NCI-H524 treated with DMSO at 0.1 percent for 48 hours (cell line): ENCODE data around the gene CDK9.
"Not testable (repeated sequence)": the region's sequence is repeated elsewhere in the genome, so short reads cannot be mapped to it uniquely, and the experiment has no call there.

Experiments
- DNase-seq: peaks from one replicate; lab custom pipeline; 2025; lab: John Stamatoyannopoulos, UW

CDK9 gene

DNA sequence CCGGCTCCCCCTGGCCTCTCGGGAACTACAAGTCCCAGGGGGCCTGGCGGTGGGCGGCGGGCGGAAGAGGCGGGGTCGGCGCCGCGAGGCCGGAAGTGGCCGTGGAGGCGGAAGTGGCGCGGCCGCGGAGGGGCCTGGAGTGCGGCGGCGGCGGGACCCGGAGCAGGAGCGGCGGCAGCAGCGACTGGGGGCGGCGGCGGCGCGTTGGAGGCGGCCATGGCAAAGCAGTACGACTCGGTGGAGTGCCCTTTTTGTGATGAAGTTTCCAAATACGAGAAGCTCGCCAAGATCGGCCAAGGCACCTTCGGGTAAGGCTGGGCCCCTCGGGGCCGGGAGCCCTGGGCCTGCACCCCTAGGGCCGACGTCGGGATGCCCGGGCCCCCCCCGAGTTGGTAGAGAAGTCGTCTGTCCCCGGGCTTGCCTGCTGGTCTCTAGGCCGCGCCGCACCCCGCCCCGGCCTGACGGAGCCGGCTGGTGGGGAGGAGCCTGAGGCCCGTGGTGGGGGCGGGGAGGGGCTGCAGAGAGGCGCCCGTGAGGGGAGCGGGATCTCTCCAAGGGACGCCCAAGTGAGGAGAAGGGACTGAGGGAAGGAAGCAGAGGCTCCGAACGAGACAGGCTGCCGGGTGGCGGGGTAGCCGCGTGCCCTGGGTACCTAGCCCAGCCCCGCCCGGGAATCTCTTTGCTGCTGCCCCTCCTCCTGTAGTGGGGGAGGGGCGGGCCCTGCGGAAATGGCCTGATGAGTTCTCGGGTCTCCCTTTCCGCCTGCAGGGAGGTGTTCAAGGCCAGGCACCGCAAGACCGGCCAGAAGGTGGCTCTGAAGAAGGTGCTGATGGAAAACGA, at the start of gene CDK9:
Gene CDK9 (plus strand): TSS at position 102 of the 840 bp plus-strand sequence. CDS start 115 bp downstream, at position 217.
- DNase-seq: peak; percentile 34

DNA sequence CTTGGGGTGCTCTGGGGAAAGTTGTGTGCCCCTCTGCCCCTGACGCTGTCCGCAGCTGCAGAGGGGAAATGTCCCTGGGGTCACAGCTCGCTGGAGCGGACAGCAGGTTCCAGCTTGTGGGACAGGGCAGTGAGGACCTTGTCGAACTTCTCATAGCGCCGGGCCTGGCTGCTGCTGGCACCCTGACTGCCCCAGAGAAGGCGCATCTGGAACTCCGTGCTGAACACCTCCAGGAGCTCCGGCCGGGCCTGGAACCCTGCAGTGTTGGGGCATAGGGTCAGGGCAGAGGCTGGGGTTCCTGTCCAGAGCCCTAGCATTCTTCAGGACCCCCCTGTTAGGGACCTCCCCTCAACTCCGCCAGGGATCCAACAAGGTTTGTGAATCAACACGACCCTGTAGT, 47.2 kb upstream of the CDK9 start:
- DNase-seq: no peak

DNA sequence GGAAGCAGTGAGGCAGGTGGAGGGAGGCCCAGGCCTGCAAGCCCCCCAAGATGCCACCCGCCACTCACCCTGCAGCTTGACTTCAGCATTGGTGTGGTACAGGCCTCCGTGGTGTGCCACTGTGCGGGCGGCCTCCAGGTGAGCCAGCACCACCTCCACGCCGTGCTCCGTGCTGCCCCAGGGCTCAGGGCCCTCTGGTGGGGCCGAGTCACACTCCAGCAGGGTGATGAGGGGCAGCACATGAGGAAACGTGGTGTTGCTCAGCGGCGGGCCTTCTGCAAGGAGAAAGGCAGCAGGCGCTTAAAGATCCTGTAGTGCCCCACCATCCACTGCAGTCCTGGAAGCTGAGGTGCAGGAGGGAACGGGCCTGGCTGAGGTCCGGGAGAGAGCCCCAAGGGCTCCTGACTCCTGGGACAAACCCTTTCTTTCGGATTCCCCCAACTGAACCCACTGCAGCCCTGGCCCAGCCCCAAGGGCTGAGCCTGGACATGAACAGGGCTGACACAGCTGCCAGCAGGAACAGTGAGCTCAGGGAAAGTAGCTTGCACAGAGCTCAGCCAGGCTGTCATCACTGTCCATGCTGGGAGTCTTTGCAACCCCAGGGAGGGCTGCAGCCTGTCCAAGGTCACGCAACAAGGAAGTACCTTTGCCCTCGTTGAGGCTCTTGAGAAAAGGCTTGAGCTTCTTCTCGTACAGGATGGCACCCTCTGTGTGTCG, 46.1 kb upstream of the CDK9 start:
- DNase-seq: no peak

DNA sequence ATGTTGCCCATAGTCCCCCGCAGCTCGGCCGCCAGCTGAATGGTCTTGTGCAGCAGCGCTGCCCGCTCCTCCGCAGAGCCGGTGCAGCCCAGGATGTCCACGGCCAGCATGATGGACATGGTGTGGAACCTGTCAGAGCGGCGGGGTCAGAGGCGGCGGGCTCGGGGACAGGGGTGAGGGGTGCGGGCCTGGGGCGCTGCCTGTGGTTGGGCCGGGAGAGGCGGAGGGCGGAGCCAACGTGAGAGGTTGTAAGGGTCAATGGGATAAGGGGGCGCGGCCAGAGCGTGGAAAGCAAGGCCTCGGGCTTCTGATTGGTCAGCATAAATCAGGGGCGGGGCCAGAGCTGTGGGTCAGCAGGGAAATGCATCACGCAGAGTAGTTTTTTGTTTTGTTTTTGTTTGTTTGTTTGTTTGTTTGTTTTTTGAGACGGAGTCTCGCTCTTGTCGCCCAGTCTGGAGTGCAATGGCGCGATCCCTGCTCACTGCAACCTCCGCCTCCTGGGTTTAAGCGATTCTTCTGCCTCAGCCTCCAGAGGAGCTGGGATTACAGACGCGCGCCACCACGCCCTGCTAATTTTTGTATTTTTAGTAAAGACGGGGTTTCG, 43.9 kb upstream of the CDK9 start:
- DNase-seq: no peak

DNA sequence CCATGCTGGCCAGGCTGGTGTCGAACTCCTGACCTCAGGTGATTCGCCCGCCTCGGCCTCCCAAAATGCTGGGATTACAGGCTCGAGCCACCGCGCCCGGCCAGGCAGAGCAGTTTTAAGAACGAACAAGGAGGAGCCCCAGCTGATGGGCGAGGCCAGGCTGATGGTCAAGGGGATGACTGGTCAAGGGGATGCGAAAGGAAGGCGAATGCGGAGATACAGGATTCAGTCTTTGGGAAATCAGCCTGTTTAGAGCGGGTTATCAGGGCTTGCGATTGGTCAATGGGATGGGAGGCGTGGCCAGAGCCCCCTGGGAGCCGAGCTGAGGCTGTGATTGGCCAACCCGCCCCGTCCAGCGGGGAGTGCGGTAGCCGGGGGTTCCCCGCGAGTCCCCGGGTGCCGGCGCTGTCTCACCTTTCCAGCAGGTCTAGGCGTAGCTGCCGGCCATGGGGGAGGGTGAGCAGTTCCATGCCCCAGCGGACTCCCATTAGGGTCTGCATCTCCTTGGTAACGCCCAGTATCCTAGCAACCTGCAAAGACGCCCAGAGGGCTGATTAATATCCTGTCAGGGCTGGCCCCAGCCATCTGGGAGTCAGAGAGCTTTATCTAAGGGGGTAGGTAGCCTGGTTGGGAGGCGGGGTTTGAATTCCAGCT, 43.3 kb upstream of the CDK9 start:
- peak; percentile 87 for DNase-seq

DNA sequence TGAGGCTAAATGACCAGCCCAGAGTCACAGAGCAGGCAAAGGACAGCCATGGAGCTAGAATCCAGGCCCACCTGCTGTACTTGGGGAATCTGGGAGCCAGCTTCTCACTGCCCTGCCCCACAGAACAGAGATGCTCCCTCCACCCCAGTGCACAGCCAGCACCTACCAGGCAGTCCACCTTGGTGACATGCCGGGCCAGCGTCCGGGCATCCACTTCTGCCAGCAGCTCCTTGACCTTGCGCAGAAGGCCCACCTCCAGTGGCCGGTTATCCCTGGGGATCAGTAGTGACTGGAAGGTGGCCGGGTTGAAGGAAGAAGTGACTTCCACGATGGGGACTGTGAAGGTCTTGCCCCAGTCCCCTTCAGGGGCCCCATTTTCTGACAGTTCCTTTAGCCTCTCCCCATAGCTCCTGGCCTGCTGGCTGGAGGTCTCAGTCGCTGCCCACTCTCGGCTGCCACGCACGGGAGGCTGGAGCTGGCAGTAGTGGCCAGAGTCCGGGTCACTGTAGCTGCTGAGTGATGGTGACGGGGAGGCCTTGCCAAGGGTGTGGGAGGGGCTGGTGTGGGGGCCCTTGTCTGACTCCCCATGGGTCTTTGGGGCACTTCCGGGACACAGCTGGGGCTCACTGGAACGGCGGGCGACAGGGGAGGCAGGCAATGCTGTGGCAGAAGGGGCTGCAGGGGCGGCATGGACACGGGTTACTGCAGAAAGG, 41.3 kb upstream of the CDK9 start:
- no peak for DNase-seq

DNA sequence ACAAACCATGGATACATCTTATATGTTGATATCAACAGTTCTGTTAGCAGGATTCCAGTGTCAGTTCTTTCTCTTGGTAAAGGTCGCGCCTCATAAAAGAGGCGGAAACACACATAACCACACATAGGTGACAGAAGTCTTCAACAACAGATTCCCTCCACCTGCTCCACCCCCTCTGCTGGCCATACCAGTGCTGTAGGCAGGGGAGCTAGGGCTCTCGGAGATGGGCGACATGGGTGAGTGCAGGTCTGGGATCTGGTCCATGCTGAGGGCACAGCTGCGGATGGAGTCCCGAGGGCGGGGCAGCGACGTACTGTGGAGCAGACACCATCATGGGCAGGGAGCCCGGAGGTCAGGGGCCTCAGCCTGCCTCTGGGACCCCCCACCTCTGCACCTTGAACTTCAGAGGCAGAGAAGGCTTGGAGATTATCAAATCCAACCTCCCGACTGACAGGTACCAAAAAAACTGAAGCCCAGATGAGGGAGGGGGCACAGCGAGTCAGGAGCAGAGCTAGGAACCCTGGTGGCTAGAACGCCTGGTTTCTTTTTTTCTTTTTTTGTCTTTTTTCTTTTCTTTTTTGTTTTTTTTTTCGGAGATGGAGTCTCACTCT, 38.8 kb upstream of the CDK9 start:
- no peak for DNase-seq

DNA sequence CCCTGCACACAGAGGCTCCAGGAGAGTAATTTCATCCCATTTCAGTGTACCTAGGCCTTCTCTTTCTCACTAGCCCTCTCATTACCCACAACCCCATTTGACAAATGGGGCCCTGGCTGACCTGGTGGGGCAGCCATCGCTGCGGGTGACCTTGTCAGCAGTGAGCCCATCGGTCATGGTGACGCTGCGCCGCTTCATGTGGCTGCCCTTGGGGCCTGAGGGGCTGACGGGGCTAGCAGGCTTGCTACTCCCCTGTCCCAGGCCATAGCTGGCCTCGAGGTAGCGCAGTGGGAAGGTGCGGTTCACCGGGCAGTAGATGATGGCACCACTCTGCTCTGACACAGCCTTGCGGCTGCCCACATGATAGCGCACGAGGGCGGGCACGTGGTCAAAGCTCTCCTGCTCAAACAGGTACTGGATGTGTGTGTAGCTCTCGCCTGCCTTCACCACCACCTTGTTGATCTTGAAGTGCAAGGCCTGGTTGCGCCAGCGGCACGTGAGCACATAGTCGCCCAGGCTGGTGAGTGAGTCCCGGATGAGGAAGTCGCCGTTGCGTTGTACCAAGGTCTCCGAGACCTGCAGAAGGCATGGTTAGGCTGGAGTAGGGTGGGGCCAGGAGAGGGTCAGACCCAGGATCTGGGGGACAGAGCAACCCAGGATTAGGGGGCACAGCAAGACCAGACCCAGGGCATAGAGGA, 36.6 kb upstream of the CDK9 start:
- no peak for DNase-seq

DNA sequence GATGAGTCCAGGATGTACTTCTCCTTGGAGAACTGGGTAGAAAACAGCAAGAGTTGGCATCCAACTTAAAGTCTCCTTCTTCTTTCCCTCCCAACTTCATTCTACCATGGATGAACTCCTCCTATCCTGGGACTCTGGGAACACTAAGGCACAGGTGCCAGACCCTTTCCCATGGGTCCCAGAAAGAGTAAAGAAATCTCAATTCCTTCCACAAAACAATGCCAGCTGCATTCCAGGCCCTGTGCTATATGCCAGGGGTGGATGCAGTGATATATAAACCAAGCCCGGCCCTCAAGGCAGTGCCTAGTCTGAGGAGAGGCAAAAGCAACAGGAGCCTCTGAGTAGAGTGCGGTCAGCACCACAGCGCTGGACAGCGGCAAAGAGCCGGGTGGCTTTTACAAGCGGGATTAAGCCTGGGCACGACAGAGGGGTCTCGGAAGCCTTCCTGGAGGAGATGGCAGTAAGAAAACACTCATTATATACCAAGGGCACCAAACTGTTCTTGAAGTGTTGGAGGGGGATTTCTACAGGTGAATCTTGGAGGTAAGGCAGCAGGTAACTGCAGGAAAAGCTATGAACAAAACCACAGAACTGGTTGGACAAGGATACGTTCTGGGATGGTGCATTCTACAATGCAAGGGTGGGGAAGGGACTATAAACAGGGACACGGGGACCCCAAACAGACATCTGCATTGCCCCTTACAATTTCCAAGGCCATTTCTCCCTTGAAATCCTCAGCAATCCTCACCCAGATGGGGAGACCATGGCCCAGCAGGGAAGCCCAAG, 34.4 kb upstream of the CDK9 start:
- no peak for DNase-seq

DNA sequence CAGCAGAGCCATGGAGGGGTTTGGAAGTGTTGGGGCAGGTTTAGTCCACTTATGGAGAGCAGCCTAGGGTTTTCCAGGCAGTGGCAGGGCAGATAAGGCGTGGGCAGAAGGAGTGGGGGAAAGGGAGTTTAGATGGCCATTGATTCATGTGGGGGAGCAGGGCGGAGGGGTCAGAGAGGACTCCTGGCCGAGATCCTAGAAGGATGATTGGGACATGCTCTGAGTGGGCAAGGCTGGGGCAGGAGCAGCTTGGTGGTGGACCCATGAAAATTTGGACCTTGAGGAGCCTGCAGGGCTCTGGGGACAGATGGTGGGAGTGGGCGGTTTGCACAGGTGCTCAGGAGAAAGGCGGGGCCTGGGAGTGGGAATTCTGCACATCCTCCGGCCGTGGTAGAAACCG, 32.7 kb upstream of the CDK9 start:
- DNase-seq: no peak

DNA sequence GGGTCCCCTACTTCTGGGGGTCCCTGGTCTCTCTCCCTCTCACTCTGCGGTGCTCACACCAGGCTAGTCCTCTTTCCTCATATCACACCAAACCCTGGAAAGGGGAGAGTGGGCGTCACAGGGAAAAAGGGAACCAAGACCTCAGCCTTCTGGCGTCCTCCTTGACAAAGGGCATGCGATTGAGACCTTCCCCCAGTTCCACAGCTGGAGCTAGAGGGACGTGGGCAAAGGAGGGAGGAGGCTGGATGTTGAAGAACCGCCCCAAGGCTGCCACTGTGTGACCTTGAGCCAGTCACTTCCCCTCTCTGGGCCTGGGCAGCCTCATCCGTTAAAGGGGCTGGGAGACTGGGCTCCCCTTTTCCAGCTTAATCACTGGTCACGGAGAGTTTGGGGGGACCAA, 32.2 kb upstream of the CDK9 start:
- DNase-seq: no peak

DNA sequence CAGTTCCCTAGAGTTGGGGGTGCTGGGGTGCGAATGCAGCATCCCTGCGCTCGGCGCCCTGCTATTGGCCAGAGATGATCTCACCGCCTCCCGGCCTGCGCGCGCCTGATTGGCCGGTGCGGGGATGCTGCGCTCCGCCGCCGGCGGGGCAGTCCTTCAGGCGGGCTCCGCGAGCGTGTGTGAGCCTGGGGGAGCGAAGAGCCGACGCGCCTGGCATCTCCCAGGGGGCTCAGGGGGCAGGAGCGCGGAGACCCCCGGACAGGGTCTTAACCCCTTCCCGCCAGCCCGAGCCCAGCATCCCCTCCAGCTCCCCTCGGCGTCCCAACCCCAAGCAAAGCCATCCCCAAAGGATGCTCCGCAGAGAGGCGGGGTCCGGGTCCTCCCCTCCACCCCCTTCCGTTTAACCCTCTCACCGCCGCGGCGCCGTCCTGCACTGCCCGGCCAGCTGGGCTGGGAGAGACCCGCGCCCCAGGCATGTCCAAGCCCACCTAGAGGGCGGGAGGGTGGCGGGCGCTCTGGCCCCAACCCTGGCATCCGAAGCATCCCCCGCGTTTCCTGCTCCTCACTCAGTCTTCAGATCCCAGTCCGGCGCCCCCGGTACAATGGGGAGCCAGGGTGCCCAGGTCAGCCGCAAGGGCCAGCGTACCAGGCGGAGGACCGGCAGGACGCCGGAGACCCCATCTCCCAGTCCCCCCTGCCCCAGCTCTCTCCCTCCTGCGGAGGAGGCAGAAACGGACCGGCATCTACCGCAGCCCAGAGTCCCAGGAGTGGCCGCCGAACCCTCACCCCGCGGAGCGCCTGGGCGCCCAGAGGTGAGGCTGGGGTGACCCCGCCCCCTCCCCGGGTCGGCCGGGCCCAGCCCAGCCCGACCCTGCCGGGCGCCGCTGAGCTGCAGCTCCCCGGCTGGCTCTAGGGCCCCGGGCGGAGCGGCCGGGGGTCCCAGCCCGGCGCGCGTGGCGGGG, 31.5 kb upstream of the CDK9 start:
- no peak for DNase-seq

DNA sequence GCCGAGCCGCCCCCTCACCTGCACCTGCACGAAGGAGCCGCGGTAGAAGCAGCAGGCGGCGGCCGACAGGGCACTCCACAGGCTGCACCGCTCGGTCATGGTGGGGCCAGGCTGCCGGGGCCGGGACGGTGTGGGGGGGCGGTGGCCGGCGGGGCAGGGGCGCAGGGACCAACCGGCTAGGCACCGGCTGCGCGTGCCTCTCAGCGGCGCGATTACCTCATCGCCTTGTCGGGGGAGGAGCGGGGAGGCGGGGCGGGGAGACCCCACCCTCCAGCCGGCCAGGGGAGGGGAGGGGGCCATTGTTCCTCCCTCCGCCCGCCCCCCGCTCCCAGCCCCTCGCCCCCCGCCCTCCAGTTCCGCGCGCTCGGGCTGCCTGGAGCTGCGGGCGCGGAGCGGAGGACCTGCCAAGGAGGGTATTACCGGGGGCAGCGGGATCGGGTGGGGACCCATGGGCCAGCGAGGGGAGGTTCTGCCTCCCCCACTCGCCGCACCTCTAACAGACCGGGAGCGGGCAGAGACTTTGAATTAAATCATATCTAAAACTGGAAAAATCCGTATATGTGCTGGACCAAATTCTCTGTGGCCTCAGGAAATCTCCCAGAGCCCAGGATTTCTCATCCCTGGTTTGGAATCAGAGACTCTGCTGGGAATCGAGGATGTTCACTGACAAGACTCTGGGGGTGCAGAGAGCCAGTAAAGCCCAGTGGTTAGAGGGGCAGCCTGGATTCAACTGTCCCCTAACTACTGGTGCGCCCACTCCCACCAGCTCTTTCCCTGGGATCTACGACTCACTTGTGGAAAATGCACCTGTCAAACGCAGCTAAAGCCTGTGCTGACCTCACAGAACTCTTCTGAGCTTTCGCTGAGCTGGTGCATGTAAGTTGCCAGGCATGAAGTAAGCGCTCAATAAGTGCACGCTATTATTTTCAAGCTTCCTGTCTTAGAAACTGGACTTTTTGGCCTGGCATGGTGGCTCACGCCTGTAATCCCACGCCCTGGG, 30.5 kb upstream of the CDK9 start:
- DNase-seq: no peak

DNA sequence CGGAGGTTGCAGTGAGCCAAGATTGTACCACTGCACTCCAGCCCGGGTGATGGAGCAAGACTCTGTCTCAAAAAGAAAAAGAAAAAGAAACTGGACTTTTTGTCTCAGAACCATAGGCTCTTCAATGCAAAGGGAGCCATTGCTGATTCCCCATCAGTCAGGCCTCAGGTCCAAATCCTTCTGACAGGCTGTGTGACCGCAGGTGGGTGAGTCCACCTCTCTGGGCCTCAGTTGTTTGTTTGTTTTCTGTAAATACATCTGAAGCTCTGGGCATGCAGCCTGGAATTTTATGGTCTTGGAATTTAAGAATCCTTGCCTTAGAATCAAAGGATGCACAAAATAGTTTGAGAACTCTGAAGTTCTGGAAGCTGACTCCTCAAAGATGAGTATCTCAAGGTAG, 29.6 kb upstream of the CDK9 start:
- no peak for DNase-seq

DNA sequence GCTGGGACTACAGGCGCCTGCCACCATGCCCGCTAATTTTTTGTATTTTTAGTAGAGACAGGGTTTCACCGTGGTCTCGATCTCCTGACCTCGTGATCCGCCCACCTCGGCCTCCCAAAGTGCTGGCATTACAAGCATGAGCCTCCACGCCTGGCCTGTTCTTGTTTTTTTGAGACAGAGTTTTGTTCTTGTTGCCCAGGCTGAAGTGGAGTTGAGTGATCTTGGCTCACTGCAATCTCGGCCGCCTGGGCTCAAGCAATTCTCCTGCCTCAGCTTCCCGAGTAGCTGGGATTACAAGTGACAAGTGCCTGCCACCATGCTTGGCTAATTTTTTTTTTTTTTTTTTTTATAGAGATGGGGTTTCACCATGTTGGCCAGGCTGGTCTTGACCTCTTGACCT, 29.1 kb upstream of the CDK9 start:
- DNase-seq: not testable (repeated sequence)

DNA sequence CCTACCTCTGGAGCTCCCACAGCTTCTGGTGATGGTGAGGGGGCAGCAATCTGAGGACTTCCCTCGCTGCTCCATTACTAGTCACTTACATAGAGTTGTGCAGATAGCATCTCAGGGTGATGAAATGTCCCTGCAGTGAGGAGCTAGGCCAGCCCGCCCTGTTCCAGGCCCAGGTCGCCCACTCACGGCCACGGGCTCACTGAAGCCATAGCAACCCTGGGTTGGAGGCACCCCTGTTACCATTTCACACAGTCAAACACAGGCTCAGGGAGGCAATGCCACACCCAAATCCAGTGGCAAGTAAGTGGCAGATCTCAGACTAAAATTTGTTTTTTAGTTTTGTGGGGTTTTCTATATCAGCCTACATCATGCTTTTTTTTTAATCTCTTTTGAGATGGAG, 27.0 kb upstream of the CDK9 start:
- no peak for DNase-seq

DNA sequence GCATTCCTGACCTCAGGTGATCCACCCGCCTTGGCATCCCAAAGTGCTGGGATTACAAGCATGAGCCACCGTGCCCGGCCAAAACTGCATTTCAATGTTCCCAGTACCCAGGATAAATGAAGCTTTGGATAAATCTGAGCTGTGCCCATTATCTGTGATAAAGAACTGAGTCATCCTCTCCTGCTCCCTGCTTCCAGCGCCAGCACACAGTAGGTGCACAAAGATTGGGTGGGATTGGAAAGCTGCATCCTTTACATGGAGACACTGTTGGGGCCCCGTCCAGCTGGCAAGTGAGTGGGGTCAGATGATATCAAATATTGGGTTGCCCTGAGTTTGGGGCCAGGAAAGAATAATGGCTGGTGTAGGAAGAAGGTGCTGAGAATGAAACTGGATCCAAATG, 24.8 kb upstream of the CDK9 start:
- no peak for DNase-seq
